Cardiac muscle cell (in vitro differentiated cells and primary cell): ENCODE data around the gene SCNN1A. TPM values are rescaled to one million over a fixed set of nuclear protein-coding genes. Genes with fewer than 3 reads are reported as not detected.
"Not testable (repeated sequence)": the region's sequence is repeated elsewhere in the genome, so short reads cannot be mapped to it uniquely, and the experiment has no call there.

ENCODE experiments used
- DNase-seq, 2 donors: peaks; one replicate each; pipeline versions ENCODE4 v3.0.0 to v3.0.0-alpha.2; 2010 to 2017; ENCODE audit warnings: low read depth in 1 of 2, low spot score in 1 of 2
- H3K27ac ChIP-seq: fragments of 200-600 bp; sonication (generic); 2 replicates; pipeline ENCODE4 v1.5.1; 2016
- H3K27me3 ChIP-seq: fragments of 200-600 bp; sonication (generic); 2 replicates; pipeline ENCODE4 v1.6.0; 2016; ENCODE audit warnings: control low read depth
- H3K36me3 ChIP-seq: fragments of 200-600 bp; sonication (generic); 2 replicates; pipeline ENCODE4 v1.5.1; 2016; ENCODE audit warnings: control low read depth
- H3K4me1 ChIP-seq: fragments of 200-600 bp; sonication (generic); 2 replicates; pipeline ENCODE4 v1.8.1; 2017; ENCODE audit warnings: low read depth, mild to moderate bottlenecking, mixed run types
- H3K4me3 ChIP-seq: fragments of 200-600 bp; sonication (generic); 2 replicates; pipeline ENCODE4 v1.5.1; 2016; ENCODE audit warnings: mild to moderate bottlenecking
- H3K9me3 ChIP-seq: fragments of 200-600 bp; sonication (generic); 2 replicates; pipeline ENCODE4 v1.5.1; 2017; ENCODE audit warnings: low read depth, mild to moderate bottlenecking, control low read depth
- CTCF ChIP-seq: IDR thresholded peaks from 2 replicates; pipeline ENCODE4 v1.5.1; 2012; ENCODE audit warnings: low read depth, mild to moderate bottlenecking, low read length
- polyA plus RNA-seq: library from polyadenylated mRNA; unstranded; fragments of >200 nt; fragmentation: Nextera tagmentation; extraction: Ambion mirVana; gene quantifications from 2 replicates; pipeline ENCODE4 v1.2.1, GENCODE V29; 2016
- total RNA-seq: library from RNA; depleted of rRNA; stranded (reverse); fragments of >200 nt; gene quantifications from 2 replicates; pipeline ENCODE4 v1.2.3, GENCODE V29; 2016

The SCNN1A gene
- total and polyA plus RNA-seq, 2 experiments from 2014 or later: 0.66 TPM; not detected in 1

GRCh38 chr12:6347367-6348338, 27.7 kb downstream of the SCNN1A start:
- DNase-seq: peak in 1 of 2 donors; percentile 98

GRCh38 chr12:6346942-6347341, 28.4 kb downstream of the SCNN1A start:
- H3K4me1 ChIP-seq: peaks cover 16% of the 10 kb centered on the region
- H3K36me3 ChIP-seq: no peaks in the 10 kb centered on the region
- H3K4me3 ChIP-seq: no peak overlapping the region
- no peak for TF ChIP-seq CTCF
- no peak overlapping the region for H3K27ac ChIP-seq
- H3K9me3 ChIP-seq: no peaks in the 10 kb centered on the region
- no peak for DNase-seq
- H3K27me3 ChIP-seq: no peaks in the 10 kb centered on the region

More at GRCh38 chr12:6347367-6348338, 27.7 kb downstream of the SCNN1A start:
- Histone ChIP-seq H3K9me3 (no peaks in the 10 kb centered on the region), H3K27me3 (no peaks in the 10 kb centered on the region), H3K36me3 (no peaks in the 10 kb centered on the region), H3K4me1 (peaks cover 9% of the 10 kb centered on the region), H3K27ac (no peak overlapping the region), H3K4me3 (no peak overlapping the region)
- no peak for TF ChIP-seq CTCF

DNA sequence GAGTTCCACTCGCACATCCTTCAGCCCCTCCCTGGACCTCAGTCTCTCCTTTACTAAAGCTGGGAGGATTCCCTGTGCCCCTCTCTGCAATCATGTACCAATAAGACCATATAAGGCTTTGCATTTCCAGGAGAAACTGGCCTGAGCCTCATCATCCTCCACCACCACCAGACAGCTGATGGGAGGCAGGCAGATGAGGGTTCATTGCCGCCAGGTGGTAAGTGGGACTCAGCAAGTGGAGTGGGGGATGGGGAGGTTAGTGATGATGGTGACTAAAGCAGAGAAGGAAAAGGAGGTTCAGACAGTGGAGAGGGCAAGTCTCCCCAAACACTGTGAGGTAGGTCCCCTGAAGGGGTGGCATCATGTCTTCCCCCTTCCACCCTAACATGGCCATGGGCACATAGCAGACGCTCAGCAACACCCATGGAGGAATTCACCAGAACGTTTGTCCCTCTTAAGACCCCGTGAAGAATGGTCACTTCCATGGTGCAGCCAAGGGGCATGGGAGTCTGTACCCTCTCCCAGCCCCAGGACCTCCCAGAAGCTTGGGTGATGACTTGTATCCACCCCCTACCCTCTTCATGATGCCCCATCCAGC, 29.0 kb downstream of the SCNN1A start:
- TF ChIP-seq CTCF: no peak
- H3K36me3 ChIP-seq: no peaks in the 10 kb centered on the region

GRCh38 chr12:6345319-6346091, 29.9 kb downstream of the SCNN1A start:
- no peaks in the 10 kb centered on the region for H3K36me3 ChIP-seq
- H3K9me3 ChIP-seq: no peaks in the 10 kb centered on the region
- DNase-seq: peak in 1 of 2 donors; percentile 96
- H3K4me1 ChIP-seq: peaks cover 19% of the 10 kb centered on the region
- TF ChIP-seq CTCF: no peak
- H3K4me3 ChIP-seq: no peak overlapping the region
- no peak overlapping the region for H3K27ac ChIP-seq
- no peaks in the 10 kb centered on the region for H3K27me3 ChIP-seq

More for the DNA sequence above, 29.0 kb downstream of the SCNN1A start:
- Histone ChIP-seq H3K4me3 (no peak overlapping the region), H3K27me3 (no peaks in the 10 kb centered on the region), H3K4me1 (peaks cover 16% of the 10 kb centered on the region), H3K27ac (no peak overlapping the region), H3K9me3 (no peaks in the 10 kb centered on the region)
- no peak for DNase-seq

DNA sequence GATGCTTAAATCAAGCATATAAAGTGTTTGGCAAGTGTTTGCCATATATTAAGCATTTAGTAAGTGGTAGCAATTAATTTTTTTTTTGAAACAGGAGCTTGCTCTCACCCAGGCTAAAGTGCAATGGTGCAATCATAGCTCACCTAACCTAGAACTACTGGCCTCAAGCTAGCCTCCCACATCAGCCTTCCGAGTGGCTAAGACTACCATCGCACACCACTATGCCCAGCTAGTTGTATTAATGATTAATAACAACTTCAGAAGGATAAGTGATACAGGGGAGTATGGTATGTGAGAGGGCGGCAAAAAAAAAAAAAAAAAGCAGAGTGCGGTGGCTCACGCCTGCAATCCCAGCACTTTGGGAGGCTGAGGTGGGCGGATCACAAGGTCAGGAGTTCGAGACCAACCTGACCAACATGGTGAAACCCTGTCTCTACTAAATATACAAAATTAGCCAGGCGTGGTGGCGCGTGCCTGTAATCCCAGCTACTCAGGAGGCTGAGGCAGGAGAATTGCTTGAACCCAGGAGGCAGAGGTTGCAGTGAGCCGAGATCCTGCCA, 31.2 kb downstream of the SCNN1A start:
- not testable (repeated sequence) for H3K9me3 ChIP-seq, H3K4me3 ChIP-seq, H3K36me3 ChIP-seq, H3K27ac ChIP-seq, DNase-seq, H3K27me3 ChIP-seq
- peaks cover 28% of the 10 kb centered on the region for H3K4me1 ChIP-seq
